ENCODE results near the gene SLC5A2. TPM values are rescaled to one million over a fixed set of nuclear protein-coding genes. Genes with fewer than 3 reads are reported as not detected.

Gene SLC5A2
- total and polyA plus RNA-seq, 2 donors from 2014 or later: 4.8 to 208 TPM

DNA sequence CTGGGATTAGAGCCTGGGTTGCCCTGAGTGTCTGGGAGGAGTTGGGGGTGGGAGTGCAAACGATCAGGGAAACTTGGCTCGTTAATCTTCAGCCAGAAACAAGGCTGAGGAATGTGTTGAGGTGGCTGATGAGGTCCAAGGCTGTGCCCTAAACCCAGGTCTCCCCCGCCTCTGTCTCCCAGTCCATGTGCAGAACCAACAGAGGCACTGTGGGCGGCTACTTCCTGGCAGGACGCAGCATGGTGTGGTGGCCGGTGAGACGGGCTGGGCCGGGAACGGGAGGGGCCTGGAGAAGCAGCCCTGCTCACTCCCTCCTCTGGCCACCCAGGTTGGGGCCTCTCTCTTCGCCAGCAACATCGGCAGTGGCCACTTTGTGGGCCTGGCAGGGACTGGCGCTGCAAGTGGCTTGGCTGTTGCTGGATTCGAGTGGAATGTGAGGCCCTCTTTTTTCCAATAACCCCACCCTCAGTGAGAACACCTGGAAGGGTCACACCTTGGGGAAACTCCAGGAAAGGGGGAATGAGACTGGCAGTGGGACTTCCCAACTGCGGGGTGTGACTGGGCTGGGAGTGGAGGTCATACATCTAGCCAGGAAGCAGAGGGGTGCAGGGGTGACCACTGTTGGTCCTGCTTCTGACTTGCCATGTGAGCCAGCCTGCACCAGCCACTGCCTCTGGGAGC, 1.7 kb downstream of the SLC5A2 start:
- Histone ChIP-seq H3K27me3 (ENCODE audit: control insufficient read depth, insufficient read depth, low read length) (no peaks in the 10 kb centered on the region), H3K27ac (ENCODE audit: low read depth in 2 of 2, low read length in 2 of 2) (peak overlapping the region; percentile 47 to 55), H3K4me1 (ENCODE audit: control insufficient read depth in 2 of 3, insufficient read depth in 2 of 3, low read depth in 1 of 3, low read length in 3 of 3) (peaks cover 0 to 22% (median 3%) of the 10 kb centered on the region in 3 donors), H3K4me3 (ENCODE audit: low read length in 3 of 3) (peak overlapping the region; percentile 12 to 71 (median 26)), H3K9me3 (ENCODE audit: control insufficient read depth in 2 of 3, insufficient read depth in 1 of 3, low read length in 3 of 3) (no peaks in the 10 kb centered on the region), H3K36me3 (ENCODE audit: control insufficient read depth in 2 of 3, insufficient read depth in 3 of 3, low read length in 3 of 3) (no peaks in the 10 kb centered on the region), H3K9ac (ENCODE audit: low read length in 3 of 3) (peak overlapping the region in 1 of 3 donors; percentile 23)
- intact Hi-C loops (cut with DNase I): no loop called here
- TF ChIP-seq, protein P1, sequence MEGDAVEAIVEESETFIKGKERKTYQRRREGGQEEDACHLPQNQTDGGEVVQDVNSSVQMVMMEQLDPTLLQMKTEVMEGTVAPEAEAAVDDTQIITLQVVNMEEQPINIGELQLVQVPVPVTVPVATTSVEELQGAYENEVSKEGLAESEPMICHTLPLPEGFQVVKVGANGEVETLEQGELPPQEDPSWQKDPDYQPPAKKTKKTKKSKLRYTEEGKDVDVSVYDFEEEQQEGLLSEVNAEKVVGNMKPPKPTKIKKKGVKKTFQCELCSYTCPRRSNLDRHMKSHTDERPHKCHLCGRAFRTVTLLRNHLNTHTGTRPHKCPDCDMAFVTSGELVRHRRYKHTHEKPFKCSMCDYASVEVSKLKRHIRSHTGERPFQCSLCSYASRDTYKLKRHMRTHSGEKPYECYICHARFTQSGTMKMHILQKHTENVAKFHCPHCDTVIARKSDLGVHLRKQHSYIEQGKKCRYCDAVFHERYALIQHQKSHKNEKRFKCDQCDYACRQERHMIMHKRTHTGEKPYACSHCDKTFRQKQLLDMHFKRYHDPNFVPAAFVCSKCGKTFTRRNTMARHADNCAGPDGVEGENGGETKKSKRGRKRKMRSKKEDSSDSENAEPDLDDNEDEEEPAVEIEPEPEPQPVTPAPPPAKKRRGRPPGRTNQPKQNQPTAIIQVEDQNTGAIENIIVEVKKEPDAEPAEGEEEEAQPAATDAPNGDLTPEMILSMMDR (IDR thresholded peaks at IDR 0.05; ENCODE audit: borderline replicate concordance, extremely low read depth, insufficient read depth): no peak
- FAIRE-seq (no peak), DNase-seq (peak; percentile 84 to 93 (median 88))

DNA sequence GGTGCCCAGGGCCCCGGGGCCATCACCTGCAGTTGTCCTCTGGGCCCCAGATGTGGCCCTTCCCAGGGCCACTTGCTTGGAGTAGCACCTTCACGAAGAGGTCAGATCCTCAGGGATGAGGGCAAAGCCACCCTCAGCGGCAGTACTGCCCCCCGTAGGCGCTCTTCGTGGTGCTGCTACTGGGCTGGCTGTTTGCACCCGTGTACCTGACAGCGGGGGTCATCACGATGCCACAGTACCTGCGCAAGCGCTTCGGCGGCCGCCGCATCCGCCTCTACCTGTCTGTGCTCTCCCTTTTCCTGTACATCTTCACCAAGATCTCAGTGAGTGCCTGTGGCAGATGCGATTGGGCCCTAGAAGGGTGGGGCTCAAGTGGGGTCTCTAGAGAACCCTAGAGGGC, 2.6 kb downstream of the SLC5A2 start:
- DNase-seq: peak in 1 of 5 donors; percentile 68
- TF ChIP-seq, protein P1 (IDR thresholded peaks at IDR 0.05; ENCODE audit: borderline replicate concordance, extremely low read depth, insufficient read depth): no peak
- peaks cover 0 to 3% (median 3%) of the 10 kb centered on the region in 3 donors for H3K36me3 ChIP-seq (ENCODE audit: control insufficient read depth in 2 of 3, insufficient read depth in 3 of 3, low read length in 3 of 3)
- FAIRE-seq: no peak
- H3K9me3 ChIP-seq (ENCODE audit: control insufficient read depth in 2 of 3, insufficient read depth in 1 of 3, low read length in 3 of 3): no peaks in the 10 kb centered on the region
- no peaks in the 10 kb centered on the region for H3K27me3 ChIP-seq (ENCODE audit: control insufficient read depth, insufficient read depth, low read length)
- H3K27ac ChIP-seq (ENCODE audit: low read depth in 2 of 2, low read length in 2 of 2): no peak overlapping the region
- H3K9ac ChIP-seq (ENCODE audit: low read length in 3 of 3): no peak overlapping the region
- peaks cover 0 to 21% (median 2%) of the 10 kb centered on the region in 3 donors for H3K4me1 ChIP-seq (ENCODE audit: control insufficient read depth in 2 of 3, insufficient read depth in 2 of 3, low read depth in 1 of 3, low read length in 3 of 3)
- intact Hi-C loops (cut with DNase I): no loop called here
- H3K4me3 ChIP-seq (ENCODE audit: low read length in 3 of 3): peak overlapping the region in 2 of 3 donors; percentile 26 to 71

DNA sequence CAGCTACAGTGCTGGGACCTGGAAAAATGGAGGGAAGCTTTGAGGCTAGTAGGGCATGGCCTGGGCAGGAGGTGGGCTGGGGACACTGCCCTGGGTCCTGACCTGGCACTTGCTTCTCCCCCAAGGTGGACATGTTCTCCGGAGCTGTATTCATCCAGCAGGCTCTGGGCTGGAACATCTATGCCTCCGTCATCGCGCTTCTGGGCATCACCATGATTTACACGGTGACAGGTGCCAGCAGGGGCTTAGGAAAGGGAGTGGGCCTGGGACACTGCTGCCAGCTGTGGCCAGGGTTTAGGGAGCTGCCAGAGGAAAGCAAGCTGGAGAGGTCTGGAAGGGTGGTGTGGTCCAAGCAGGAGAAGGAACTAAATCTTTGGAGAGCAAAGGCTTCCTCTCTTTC, 3.1 kb downstream of the SLC5A2 start:
- Histone ChIP-seq H3K4me1 (ENCODE audit: control insufficient read depth in 2 of 3, insufficient read depth in 2 of 3, low read depth in 1 of 3, low read length in 3 of 3) (peaks cover 0 to 16% (median 0%) of the 10 kb centered on the region in 3 donors), H3K27me3 (ENCODE audit: control insufficient read depth, insufficient read depth, low read length) (no peaks in the 10 kb centered on the region), H3K27ac (ENCODE audit: low read depth in 2 of 2, low read length in 2 of 2) (no peak overlapping the region), H3K9ac (ENCODE audit: low read length in 3 of 3) (no peak overlapping the region), H3K36me3 (ENCODE audit: control insufficient read depth in 2 of 3, insufficient read depth in 3 of 3, low read length in 3 of 3) (peaks cover 0 to 4% (median 4%) of the 10 kb centered on the region in 3 donors), H3K9me3 (ENCODE audit: control insufficient read depth in 2 of 3, insufficient read depth in 1 of 3, low read length in 3 of 3) (no peaks in the 10 kb centered on the region), H3K4me3 (ENCODE audit: low read length in 3 of 3) (peak overlapping the region in 2 of 3 donors; percentile 26 to 71)
- FAIRE-seq: no peak
- intact Hi-C loops (cut with DNase I): no loop called here
- TF ChIP-seq, protein P1 (IDR thresholded peaks at IDR 0.05; ENCODE audit: borderline replicate concordance, extremely low read depth, insufficient read depth): no peak
- DNase-seq: peak in 1 of 5 donors; percentile 46
